ENCODE data around the gene IFI6.

DNA sequence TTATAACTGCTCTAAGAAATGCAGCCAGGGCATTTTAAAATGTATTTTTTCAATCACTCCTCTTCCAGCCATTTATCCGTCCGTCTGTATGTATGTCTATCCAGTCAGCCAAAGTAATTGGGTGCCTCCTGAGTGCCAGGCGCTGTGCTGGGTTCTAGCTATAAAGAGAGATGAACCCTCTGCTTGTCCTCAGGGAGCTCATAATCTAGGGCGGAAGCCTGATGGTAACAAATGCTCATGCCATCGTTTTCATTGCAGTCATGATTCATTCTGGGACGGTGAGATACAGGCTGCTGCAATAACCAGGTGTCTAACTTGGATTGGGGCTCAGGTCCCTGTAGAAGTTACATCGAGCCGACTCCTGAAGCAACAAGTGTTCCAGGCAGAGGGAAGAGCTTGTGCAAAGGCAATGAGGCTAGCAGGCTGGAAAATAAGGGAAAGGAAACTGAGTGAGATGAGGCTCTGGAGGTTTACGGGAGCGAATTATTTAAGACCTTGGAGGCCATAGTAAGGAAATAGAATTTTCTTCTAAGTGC lies 11.6 kb downstream of the IFI6 start:
- TF ChIP-seq YY1 (IDR thresholded peaks at IDR 0.05; ENCODE audit: low read depth): no peak
- TF ChIP-seq EP300 (IDR thresholded peaks at IDR 0.05; ENCODE audit: borderline replicate concordance): no peak
- no peak for TF ChIP-seq TAF1 (IDR thresholded peaks at IDR 0.05; ENCODE audit: low read depth)
- TF ChIP-seq, protein P1, sequence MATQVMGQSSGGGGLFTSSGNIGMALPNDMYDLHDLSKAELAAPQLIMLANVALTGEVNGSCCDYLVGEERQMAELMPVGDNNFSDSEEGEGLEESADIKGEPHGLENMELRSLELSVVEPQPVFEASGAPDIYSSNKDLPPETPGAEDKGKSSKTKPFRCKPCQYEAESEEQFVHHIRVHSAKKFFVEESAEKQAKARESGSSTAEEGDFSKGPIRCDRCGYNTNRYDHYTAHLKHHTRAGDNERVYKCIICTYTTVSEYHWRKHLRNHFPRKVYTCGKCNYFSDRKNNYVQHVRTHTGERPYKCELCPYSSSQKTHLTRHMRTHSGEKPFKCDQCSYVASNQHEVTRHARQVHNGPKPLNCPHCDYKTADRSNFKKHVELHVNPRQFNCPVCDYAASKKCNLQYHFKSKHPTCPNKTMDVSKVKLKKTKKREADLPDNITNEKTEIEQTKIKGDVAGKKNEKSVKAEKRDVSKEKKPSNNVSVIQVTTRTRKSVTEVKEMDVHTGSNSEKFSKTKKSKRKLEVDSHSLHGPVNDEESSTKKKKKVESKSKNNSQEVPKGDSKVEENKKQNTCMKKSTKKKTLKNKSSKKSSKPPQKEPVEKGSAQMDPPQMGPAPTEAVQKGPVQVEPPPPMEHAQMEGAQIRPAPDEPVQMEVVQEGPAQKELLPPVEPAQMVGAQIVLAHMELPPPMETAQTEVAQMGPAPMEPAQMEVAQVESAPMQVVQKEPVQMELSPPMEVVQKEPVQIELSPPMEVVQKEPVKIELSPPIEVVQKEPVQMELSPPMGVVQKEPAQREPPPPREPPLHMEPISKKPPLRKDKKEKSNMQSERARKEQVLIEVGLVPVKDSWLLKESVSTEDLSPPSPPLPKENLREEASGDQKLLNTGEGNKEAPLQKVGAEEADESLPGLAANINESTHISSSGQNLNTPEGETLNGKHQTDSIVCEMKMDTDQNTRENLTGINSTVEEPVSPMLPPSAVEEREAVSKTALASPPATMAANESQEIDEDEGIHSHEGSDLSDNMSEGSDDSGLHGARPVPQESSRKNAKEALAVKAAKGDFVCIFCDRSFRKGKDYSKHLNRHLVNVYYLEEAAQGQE (IDR thresholded peaks at IDR 0.05; ENCODE audit: low read depth): no peak
- no peak for TF ChIP-seq CEBPB (IDR thresholded peaks at IDR 0.05)
- TF ChIP-seq FOXM1 (IDR thresholded peaks at IDR 0.05; ENCODE audit: borderline replicate concordance, low read depth): no peak
- TF ChIP-seq ZBTB7A (IDR thresholded peaks at IDR 0.05; ENCODE audit: low read depth): no peak
